Activated T-cell treated with anti-CD3 and anti-CD28 coated beads, Interleukin-2, amount 50 U/mL, for 48 hours (primary cell): ENCODE measurements around the gene MTMR8.

Source experiments
- DNase-seq, 2 experiments: peaks; one replicate each; pipeline ENCODE4 v3.0.0-alpha.2; 2020

The MTMR8 gene

GRCh38 chrX:64291123-64291522, 104.1 kb downstream of the MTMR8 start:
- DNase-seq = no peak

GRCh38 chrX:64265265-64265664, 130.0 kb downstream of the MTMR8 start:
- no peak for DNase-seq

GRCh38 chrX:64230123-64230970, 164.9 kb downstream of the MTMR8 start, which contains the start of gene ASB12:
TSS of gene ASB12 (minus strand) at chrX:64230607. CDS start at chrX:64225650, 4,957 bp downstream.
- no peak for DNase-seq

GRCh38 chrX:64229154-64229553, 166.1 kb downstream of the MTMR8 start:
- no peak for DNase-seq
